ENCODE results near the gene DIAPH3.

Gene DIAPH3

DNA sequence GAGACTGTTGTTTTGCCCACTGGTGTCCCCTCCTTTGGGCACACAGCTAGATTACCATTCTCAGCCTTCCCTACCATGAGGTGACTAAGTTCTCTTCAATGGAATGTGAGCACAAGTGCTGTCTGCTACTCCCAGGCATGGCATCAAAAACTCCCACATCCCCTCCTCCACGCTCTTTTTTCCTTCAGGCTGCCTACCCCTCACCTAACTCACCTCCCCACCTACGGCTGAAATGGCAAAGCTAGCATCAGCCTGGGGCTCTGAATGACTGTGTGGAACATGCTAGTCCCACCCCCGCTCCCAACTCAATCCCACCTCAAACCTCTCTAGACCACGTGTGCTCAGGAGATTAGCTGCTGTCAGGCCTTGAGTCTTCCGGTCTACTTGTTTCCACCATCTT lies 512.2 kb downstream of the DIAPH3 start:
- DNase-seq (ENCODE audit: low read depth): no peak
- H3K4me3 ChIP-seq (ENCODE audit: control insufficient read depth, low read depth, low read length): no peak overlapping the region
- TF ChIP-seq, protein P1, sequence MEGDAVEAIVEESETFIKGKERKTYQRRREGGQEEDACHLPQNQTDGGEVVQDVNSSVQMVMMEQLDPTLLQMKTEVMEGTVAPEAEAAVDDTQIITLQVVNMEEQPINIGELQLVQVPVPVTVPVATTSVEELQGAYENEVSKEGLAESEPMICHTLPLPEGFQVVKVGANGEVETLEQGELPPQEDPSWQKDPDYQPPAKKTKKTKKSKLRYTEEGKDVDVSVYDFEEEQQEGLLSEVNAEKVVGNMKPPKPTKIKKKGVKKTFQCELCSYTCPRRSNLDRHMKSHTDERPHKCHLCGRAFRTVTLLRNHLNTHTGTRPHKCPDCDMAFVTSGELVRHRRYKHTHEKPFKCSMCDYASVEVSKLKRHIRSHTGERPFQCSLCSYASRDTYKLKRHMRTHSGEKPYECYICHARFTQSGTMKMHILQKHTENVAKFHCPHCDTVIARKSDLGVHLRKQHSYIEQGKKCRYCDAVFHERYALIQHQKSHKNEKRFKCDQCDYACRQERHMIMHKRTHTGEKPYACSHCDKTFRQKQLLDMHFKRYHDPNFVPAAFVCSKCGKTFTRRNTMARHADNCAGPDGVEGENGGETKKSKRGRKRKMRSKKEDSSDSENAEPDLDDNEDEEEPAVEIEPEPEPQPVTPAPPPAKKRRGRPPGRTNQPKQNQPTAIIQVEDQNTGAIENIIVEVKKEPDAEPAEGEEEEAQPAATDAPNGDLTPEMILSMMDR (conservative IDR thresholded peaks at IDR 0.05; ENCODE audit: control insufficient read depth, insufficient read depth, low read depth, low read length): no peak

DNA sequence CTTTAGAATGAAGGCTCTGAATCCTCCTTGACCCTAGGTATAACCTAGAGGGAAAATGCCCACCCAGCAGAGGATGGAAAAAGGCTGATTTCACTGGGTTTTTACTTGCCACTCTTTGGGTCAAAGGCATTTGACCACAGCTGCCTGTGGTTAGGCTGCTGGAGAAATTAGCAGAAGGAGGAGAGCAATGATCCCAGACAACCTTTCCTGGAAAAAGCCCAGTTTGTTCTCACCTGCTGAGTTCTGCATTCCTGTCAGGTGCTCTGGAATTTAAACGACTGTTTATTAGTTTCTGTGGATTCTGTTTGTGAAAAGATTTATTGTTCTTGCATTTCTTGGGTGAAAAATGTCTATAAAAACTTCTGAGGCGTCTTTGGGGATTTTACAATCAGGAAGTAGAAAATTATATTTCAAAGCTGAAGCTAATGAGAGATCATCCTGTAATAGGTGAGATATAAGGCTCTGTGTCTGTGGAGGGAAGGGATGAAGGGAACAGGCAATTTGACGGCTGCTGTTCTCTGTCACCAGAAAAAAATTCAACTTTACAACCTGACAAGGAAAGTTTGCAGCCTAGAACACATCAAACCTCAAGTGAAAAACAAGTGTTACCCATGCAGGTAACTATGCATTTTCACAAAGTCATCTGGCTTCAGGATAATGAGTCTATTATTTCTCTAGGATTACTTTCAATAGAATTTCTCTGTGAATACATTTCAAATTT lies 519.7 kb downstream of the DIAPH3 start:
- DNase-seq (ENCODE audit: low read depth): no peak
- H3K4me3 ChIP-seq (ENCODE audit: control insufficient read depth, low read depth, low read length): no peak overlapping the region
- TF ChIP-seq, protein P1 (conservative IDR thresholded peaks at IDR 0.05; ENCODE audit: control insufficient read depth, insufficient read depth, low read depth, low read length): no peak

DNA sequence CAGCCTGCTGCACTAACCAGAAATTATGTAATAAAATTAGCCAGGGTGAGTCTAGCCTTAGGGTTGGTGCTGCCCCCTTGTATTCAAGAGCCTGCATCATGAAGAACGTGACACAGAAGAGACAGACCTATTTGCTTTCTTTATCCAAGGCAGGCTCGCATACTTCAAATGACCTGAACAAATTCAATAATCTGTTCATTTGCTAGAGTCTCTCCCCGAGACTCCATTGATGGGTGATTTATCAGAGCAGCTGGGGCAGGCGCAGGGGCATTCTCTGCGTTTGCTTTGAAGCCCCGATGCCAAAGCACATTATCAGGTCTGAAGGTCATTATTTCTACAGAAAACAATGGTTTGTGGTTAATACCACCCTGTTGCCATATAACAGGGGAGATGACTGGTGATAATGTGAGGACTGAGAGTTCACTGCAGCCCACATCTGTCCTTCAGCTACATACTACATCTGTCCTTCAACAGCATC lies 520.3 kb downstream of the DIAPH3 start:
- H3K4me3 ChIP-seq (ENCODE audit: control insufficient read depth, low read depth, low read length): no peak overlapping the region
- TF ChIP-seq, protein P1 (conservative IDR thresholded peaks at IDR 0.05; ENCODE audit: control insufficient read depth, insufficient read depth, low read depth, low read length): no peak
- DNase-seq (ENCODE audit: low read depth): no peak

DNA sequence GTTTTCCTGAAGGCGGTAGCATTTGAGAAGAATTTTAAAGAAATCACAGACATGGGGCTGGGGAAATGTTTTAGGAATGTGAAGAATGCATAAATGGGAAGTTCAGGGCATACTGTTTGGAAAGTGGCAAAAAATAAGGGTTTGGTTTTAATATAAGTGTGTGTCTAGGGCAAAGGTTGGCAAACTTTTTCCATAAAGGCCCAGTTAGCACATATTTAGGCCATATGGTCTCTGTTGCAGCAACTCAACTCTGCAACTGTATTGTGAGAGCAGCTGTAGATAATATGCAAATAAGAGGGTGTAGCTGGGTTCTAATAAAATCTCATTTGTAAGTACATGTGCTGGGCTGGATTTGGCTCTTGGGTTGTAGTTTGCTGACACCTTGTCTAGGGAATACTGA lies 521.9 kb downstream of the DIAPH3 start:
- no peak overlapping the region for H3K4me3 ChIP-seq (ENCODE audit: control insufficient read depth, low read depth, low read length)
- no peak for DNase-seq (ENCODE audit: low read depth)
- TF ChIP-seq, protein P1 (conservative IDR thresholded peaks at IDR 0.05; ENCODE audit: control insufficient read depth, insufficient read depth, low read depth, low read length): no peak

DNA sequence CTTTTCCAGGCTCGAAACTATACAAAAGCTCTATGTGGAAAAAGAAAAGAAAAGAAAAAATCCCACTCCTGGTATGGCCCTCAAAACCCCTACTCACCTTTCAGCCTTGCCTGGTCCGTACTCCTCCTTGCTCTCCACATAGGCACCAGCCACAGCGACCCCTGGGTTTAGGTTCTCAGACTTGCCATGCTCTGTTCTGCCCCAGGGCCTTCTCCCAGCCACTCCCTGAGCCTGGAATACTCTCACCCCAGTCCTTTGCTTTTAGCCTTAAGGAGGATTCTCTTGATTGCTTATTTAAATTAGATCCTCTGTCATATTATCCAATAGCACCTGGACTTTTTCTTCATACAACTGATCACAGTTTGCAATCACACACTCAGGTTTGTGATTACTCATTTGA lies 522.5 kb downstream of the DIAPH3 start:
- no peak overlapping the region for H3K4me3 ChIP-seq (ENCODE audit: control insufficient read depth, low read depth, low read length)
- TF ChIP-seq, protein P1 (conservative IDR thresholded peaks at IDR 0.05; ENCODE audit: control insufficient read depth, insufficient read depth, low read depth, low read length): no peak
- DNase-seq (ENCODE audit: low read depth): no peak

DNA sequence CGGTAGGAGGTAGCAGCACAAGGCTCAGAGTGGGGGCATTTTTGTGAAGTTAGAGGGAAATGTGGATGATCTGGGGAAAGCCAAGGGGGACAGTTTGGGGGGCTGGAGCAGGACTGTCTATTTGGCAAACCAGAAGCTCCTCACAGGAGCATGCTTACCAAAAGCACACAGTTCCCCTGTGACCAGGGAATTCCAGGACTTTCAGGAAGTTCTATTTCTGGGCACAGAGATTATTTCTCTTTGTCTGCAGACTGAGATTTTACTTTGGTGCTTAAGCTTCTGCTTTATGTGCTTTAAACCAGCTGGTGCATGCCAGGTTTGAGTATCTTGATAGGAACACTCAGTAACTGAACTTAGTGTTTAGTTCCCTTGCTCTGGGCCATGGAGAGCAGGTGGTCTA lies 525.3 kb downstream of the DIAPH3 start:
- TF ChIP-seq, protein P1 (conservative IDR thresholded peaks at IDR 0.05; ENCODE audit: control insufficient read depth, insufficient read depth, low read depth, low read length): no peak
- DNase-seq (ENCODE audit: low read depth): no peak
- no peak overlapping the region for H3K4me3 ChIP-seq (ENCODE audit: control insufficient read depth, low read depth, low read length)
